HCT116 (cell line): ENCODE data around the gene LMNTD2. TPM values are rescaled to one million over a fixed set of nuclear protein-coding genes. Genes with fewer than 3 reads are reported as not detected.

Source experiments
- ATAC-seq: fragments of 200-7000 bp; cut with Tn5 transposase; 2 replicates; pipeline ENCODE4 v1.9.1; 2020; ENCODE audit warnings: mild to moderate bottlenecking, moderate library complexity
- BruUV-seq: library from RNA; stranded (reverse); fragments of 400-500 nt; replicated peaks from 2 replicates; lab custom pipeline; 2021; lab: Mats Ljungman, UMichigan
- CTCF ChIA-PET: fragments of 300-600 bp; sonication (Branson Sonifier 250); formaldehyde crosslinking; loops from one replicate; lab custom pipeline; 2021; ENCODE audit warnings: antibody characterized with exemption; lab: Charles Lee
- POLR2A ChIA-PET: fragments of 300-600, 350-600 bp; sonication (Branson Sonifier 250); formaldehyde crosslinking; loops from one replicate; lab custom pipeline; 2021; ENCODE audit warnings: antibody characterized with exemption; lab: Charles Lee
- RAD21 ChIA-PET, 2 experiments: fragments of 300-600 bp; sonication (Branson Sonifier 250); formaldehyde crosslinking; loops; one replicate each; lab custom pipeline; 2023; ENCODE audit warnings: low total read pairs in 2 of 2; ENCODE audit not compliant: uncharacterized antibody in 2 of 2, unreplicated experiment in 2 of 2, low non-redundant PET in 1 of 2; lab: Charles Lee
- DNase-seq: peaks from one replicate; pipeline ENCODE4 v3.0.0-alpha.2; 2010; ENCODE audit warnings: low read depth, low spot score
- H2AFZ ChIP-seq: fragments of 200-600 bp; shearing (Covaris generic), sonication (generic); 2 replicates; pipeline ENCODE4 v1.6.1; 2017; ENCODE audit warnings: low read depth, mixed run types, mixed read lengths, antibody characterized with exemption, low read length; ENCODE audit not compliant: poor library complexity, severe bottlenecking
- H3K27ac ChIP-seq: 2 replicates; pipeline ENCODE4 v1.5.1; 2012; ENCODE audit warnings: low read depth, low read length
- H3K27me3 ChIP-seq: fragments of 200-600 bp; sonication (generic); 2 replicates; pipeline ENCODE4 v1.6.1; 2016; ENCODE audit warnings: mixed run types, low read length, mixed read lengths; ENCODE audit not compliant: insufficient read depth
- H3K36me3 ChIP-seq, 2 experiments: fragments of 200-500 bp in 1 of 2; fragments of 200-600 bp in 1 of 2; sonication (Bioruptor generic) in 1 of 2; sonication (generic) in 1 of 2; 2 replicates each; pipeline versions ENCODE4 v1.5.1 to v1.6.1; 2014 to 2016; ENCODE audit warnings: low read length in 2 of 2, inconsistent platforms in 1 of 2, mixed read lengths in 1 of 2, mixed run types in 1 of 2; ENCODE audit not compliant: insufficient read depth in 2 of 2, control insufficient read depth in 1 of 2
- H3K4me1 ChIP-seq, 2 experiments: fragments of 200-600 bp in 1 of 2; sonication (generic) in 1 of 2; 2 replicates each; pipeline versions ENCODE4 v1.5.1 to v1.6.1; 2012 to 2017; ENCODE audit warnings: low read length in 2 of 2, inconsistent platforms in 1 of 2, mild to moderate bottlenecking in 1 of 2, mixed read lengths in 1 of 2, mixed run types in 1 of 2, moderate library complexity in 1 of 2; ENCODE audit not compliant: insufficient read depth in 2 of 2, control insufficient read depth in 1 of 2
- H3K4me2 ChIP-seq: fragments of 200-600 bp; sonication (generic); 2 replicates; pipeline ENCODE4 v1.6.1; 2017; ENCODE audit warnings: mixed run types, low read length, mixed read lengths
- H3K4me3 ChIP-seq, 2 experiments: fragments of 200-600 bp in 1 of 2; sonication (generic) in 1 of 2; replicated peaks in 1 of 2; 2 replicates each; pipeline ENCODE4 v1.5.1; 2011 to 2016; ENCODE audit warnings: low read length in 2 of 2, control low read depth in 1 of 2, low read depth in 1 of 2, mild to moderate bottlenecking in 1 of 2, mixed read lengths in 1 of 2, mixed run types in 1 of 2
- H3K79me2 ChIP-seq: fragments of 200-600 bp; sonication (generic); 2 replicates; pipeline ENCODE4 v1.6.1; 2017; ENCODE audit warnings: mild to moderate bottlenecking, mixed run types, low read length, moderate library complexity, mixed read lengths; ENCODE audit not compliant: insufficient read depth
- H3K9ac ChIP-seq: fragments of 200-600 bp; sonication (generic); 2 replicates; pipeline ENCODE4 v1.6.1; 2016; ENCODE audit warnings: low read length, mixed read lengths
- H3K9me2 ChIP-seq: fragments of 200-600 bp; sonication (generic), shearing (Covaris generic); 2 replicates; pipeline ENCODE4 v1.6.1; 2017; ENCODE audit warnings: mixed run types, mild to moderate bottlenecking, moderate library complexity; ENCODE audit not compliant: insufficient read depth
- H3K9me3 ChIP-seq, 2 experiments: fragments of 200-500 bp in 1 of 2; fragments of 200-600 bp in 1 of 2; sonication (Bioruptor generic) in 1 of 2; sonication (generic) in 1 of 2; 2 replicates each; pipeline ENCODE4 v1.6.1; 2014 to 2017; ENCODE audit warnings: low read length in 2 of 2, mixed read lengths in 2 of 2, inconsistent platforms in 1 of 2, low read depth in 1 of 2, mild to moderate bottlenecking in 1 of 2, mixed run types in 1 of 2, moderate library complexity in 1 of 2; ENCODE audit not compliant: control insufficient read depth in 1 of 2, insufficient read depth in 1 of 2
- H4K20me1 ChIP-seq: fragments of 200-600 bp; sonication (generic), shearing (Covaris generic); 2 replicates; pipeline ENCODE4 v1.6.1; 2017; ENCODE audit warnings: mixed run types, mild to moderate bottlenecking, moderate library complexity; ENCODE audit not compliant: insufficient read depth
- CEBPB ChIP-seq: IDR thresholded peaks from 2 replicates; pipeline ENCODE4 v1.6.1; 2012; ENCODE audit warnings: low read depth
- EGR1 ChIP-seq: IDR thresholded peaks from 2 replicates; pipeline ENCODE4 v1.6.1; 2012; ENCODE audit warnings: low read depth
- ELF1 ChIP-seq: IDR thresholded peaks from 2 replicates; pipeline ENCODE4 v1.6.1; 2012; ENCODE audit warnings: low read depth, borderline replicate concordance
- EZH2 ChIP-seq: fragments of 200-600 bp; sonication (generic); IDR thresholded peaks from 2 replicates; pipeline ENCODE4 v1.6.1; 2017; ENCODE audit warnings: antibody characterized with exemption, mixed run types
- EZH2phosphoT487 ChIP-seq: fragments of 200-600 bp; IDR thresholded peaks from 2 replicates; pipeline ENCODE4 v1.6.1; 2018; ENCODE audit warnings: antibody characterized with exemption, borderline replicate concordance
- POLR2A ChIP-seq: IDR thresholded peaks from 2 replicates; pipeline ENCODE4 v1.7.0; 2011; ENCODE audit warnings: borderline replicate concordance; ENCODE audit not compliant: insufficient read depth, insufficient read length; ENCODE audit errors: extremely low read depth
- POLR2AphosphoS5 ChIP-seq: IDR thresholded peaks from 2 replicates; pipeline ENCODE4 v1.6.1; 2011; ENCODE audit warnings: mild to moderate bottlenecking, low read depth, low read length, moderate library complexity
- RAD21 ChIP-seq: IDR thresholded peaks from 2 replicates; pipeline ENCODE4 v1.6.1; 2012; ENCODE audit warnings: low read depth, mild to moderate bottlenecking
- SIN3A ChIP-seq: IDR thresholded peaks from 2 replicates; pipeline ENCODE4 v1.6.1; 2012; ENCODE audit warnings: low read depth
- SP1 ChIP-seq: IDR thresholded peaks from 2 replicates; pipeline ENCODE4 v1.6.1; 2012; ENCODE audit warnings: low read depth
- SRF ChIP-seq: IDR thresholded peaks from 2 replicates; pipeline ENCODE4 v1.6.1; 2012; ENCODE audit warnings: low read depth
- ZFX ChIP-seq: fragments of 450-650 bp; IDR thresholded peaks from 2 replicates; pipeline ENCODE4 v1.6.1; 2017
- ZNF274 ChIP-seq: fragments of 200-500 bp; sonication (Bioruptor generic); IDR thresholded peaks from 2 replicates; pipeline ENCODE4 v1.6.1; 2014; ENCODE audit warnings: mild to moderate bottlenecking, low read depth, low read length, inconsistent platforms
- intact Hi-C: fragments of 100-400 bp; cut with micrococcal nuclease; formaldehyde crosslinking; loops from 2 replicates; pipeline ENCODE4 v1.10.0; 2022
- total RNA-seq: library from RNA; stranded (reverse); gene quantifications from one replicate; pipeline ENCODE4 v1.2.1, GENCODE V29; 2021; ENCODE audit not compliant: unreplicated experiment
- TF ChIP-seq, protein P1 (sequence below), 3 experiments: fragments of 200-600 bp in 1 of 3; sonication (generic) in 1 of 3; IDR thresholded peaks in 2 of 3; conservative IDR thresholded peaks in 1 of 3; 2 replicates each; pipeline ENCODE4 v1.5.1; 2012 to 2017; ENCODE audit warnings: low read depth in 2 of 3, low read length in 2 of 3, antibody characterized with exemption in 1 of 3, borderline replicate concordance in 1 of 3, control low read depth in 1 of 3, mild to moderate bottlenecking in 1 of 3, mixed read lengths in 1 of 3, mixed run types in 1 of 3, moderate library complexity in 1 of 3; ENCODE audit not compliant: insufficient read depth in 1 of 3
- TF ChIP-seq, protein P2 (sequence below): IDR thresholded peaks from 2 replicates; pipeline ENCODE4 v1.6.1; 2011; ENCODE audit warnings: mild to moderate bottlenecking, low read length, moderate library complexity; ENCODE audit not compliant: insufficient replicate concordance; ENCODE audit errors: extremely low read depth

LMNTD2 gene
- total RNA-seq, 1 experiment from 2014 or later = 9.5 TPM

DNA sequence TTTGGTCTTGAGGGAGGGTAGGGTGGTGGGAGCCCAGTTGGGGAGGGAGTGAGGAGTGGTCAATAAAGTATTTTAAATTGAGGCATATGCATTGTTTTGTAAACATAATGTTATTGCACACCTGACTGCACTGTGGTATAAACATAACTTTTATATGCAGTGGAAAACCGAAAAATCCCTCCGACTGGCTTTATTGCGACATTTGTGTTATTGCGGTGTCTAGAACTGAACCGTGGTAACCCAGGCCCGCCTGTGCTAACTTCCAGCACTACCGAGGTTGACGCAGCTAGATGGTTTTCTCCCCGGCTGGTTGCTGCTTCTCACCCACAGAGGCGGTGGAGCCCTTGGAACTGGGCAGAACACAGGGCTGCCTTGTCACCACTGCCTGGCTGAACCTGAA lies 45.9 kb downstream of the LMNTD2 start:
- Histone ChIP-seq H3K36me3 (peaks cover 0 to 6% of the 10 kb centered on the region in 2 experiments; a peak in 1 of 4 replicates), H3K9me3 (peaks cover 0 to 21% of the 10 kb centered on the region in 2 experiments; a peak in 1 of 4 replicates), H3K4me3 (no peak overlapping the region), H3K79me2 (no peaks in the 10 kb centered on the region), H3K4me1 (peaks cover 4 to 5% of the 10 kb centered on the region in 2 experiments; a peak in 3 of 4 replicates), H3K27me3 (no peaks in the 10 kb centered on the region), H2AFZ (no peak overlapping the region), H4K20me1 (no peaks in the 10 kb centered on the region), H3K4me2 (no peak overlapping the region), H3K27ac (no peak overlapping the region), H3K9ac (no peak overlapping the region), H3K9me2 (no peaks in the 10 kb centered on the region)
- POLR2A ChIA-PET = no interaction called here
- CTCF ChIA-PET = no interaction called here
- DNase-seq (no peak), ATAC-seq (no peak)
- intact Hi-C loops = no loop called here
- TF ChIP-seq ELF1 (no peak), POLR2A (no peak), SIN3A (no peak)
- no TSS peak for BruUV-seq
- RAD21 ChIA-PET = no interaction called here

- peaks cover 0 to 16% of the 10 kb centered on the region in 2 experiments; a peak in 2 of 4 replicates for H3K36me3 ChIP-seq
- BruUV-seq = no TSS peak
- no peak overlapping the region for H3K27ac ChIP-seq
- H4K20me1 ChIP-seq = no peaks in the 10 kb centered on the region
- DNase-seq (no peak), ATAC-seq (no peak)
- POLR2A ChIA-PET = no interaction called here
- H3K4me3 ChIP-seq = no peak overlapping the region
- no peak overlapping the region for H2AFZ ChIP-seq
- no peak overlapping the region for H3K4me2 ChIP-seq
- H3K79me2 ChIP-seq = peaks cover 4% of the 10 kb centered on the region; the same call in 1 of the 2 replicates
- H3K9me2 ChIP-seq = no peaks in the 10 kb centered on the region
- H3K9me3 ChIP-seq = peaks cover 0 to 17% of the 10 kb centered on the region in 2 experiments; a peak in 1 of 4 replicates
- CTCF ChIA-PET = no interaction called here
- no peaks in the 10 kb centered on the region for H3K27me3 ChIP-seq
- no peak overlapping the region for H3K9ac ChIP-seq
- no peaks in the 10 kb centered on the region for H3K4me1 ChIP-seq
- RAD21 ChIA-PET = no interaction called here
- intact Hi-C loops = no loop called here
- TF ChIP-seq SRF = no peak
- TF ChIP-seq CEBPB = no peak
- TF ChIP-seq EZH2 = no peak
- TF ChIP-seq POLR2A = no peak
- no peak for TF ChIP-seq ZFX
- TF ChIP-seq RAD21 = no peak
- TF ChIP-seq, protein P1, sequence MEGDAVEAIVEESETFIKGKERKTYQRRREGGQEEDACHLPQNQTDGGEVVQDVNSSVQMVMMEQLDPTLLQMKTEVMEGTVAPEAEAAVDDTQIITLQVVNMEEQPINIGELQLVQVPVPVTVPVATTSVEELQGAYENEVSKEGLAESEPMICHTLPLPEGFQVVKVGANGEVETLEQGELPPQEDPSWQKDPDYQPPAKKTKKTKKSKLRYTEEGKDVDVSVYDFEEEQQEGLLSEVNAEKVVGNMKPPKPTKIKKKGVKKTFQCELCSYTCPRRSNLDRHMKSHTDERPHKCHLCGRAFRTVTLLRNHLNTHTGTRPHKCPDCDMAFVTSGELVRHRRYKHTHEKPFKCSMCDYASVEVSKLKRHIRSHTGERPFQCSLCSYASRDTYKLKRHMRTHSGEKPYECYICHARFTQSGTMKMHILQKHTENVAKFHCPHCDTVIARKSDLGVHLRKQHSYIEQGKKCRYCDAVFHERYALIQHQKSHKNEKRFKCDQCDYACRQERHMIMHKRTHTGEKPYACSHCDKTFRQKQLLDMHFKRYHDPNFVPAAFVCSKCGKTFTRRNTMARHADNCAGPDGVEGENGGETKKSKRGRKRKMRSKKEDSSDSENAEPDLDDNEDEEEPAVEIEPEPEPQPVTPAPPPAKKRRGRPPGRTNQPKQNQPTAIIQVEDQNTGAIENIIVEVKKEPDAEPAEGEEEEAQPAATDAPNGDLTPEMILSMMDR (IDR thresholded peaks at IDR 0.05 in 2 of 3, conservative IDR thresholded peaks at IDR 0.05 in 1 of 3; ENCODE audit: borderline replicate concordance in 1 of 3, insufficient read depth in 1 of 3, low read depth in 2 of 3, low read length in 2 of 3) = no peak
- TF ChIP-seq EZH2phosphoT487 = no peak
- TF ChIP-seq SP1 = no peak
- TF ChIP-seq, protein P2, sequence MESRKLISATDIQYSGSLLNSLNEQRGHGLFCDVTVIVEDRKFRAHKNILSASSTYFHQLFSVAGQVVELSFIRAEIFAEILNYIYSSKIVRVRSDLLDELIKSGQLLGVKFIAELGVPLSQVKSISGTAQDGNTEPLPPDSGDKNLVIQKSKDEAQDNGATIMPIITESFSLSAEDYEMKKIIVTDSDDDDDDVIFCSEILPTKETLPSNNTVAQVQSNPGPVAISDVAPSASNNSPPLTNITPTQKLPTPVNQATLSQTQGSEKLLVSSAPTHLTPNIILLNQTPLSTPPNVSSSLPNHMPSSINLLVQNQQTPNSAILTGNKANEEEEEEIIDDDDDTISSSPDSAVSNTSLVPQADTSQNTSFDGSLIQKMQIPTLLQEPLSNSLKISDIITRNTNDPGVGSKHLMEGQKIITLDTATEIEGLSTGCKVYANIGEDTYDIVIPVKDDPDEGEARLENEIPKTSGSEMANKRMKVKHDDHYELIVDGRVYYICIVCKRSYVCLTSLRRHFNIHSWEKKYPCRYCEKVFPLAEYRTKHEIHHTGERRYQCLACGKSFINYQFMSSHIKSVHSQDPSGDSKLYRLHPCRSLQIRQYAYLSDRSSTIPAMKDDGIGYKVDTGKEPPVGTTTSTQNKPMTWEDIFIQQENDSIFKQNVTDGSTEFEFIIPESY = no peak
- no peak for TF ChIP-seq EGR1
- no peak for TF ChIP-seq ZNF274
- TF ChIP-seq POLR2AphosphoS5 = no peak
These were observed 47.6 kb downstream of the LMNTD2 start for GRCh38 chr11:512761-513595.
